Measurements from ENCODE around the gene RAD9B. TPM values are rescaled to one million over a fixed set of nuclear protein-coding genes. Genes with fewer than 3 reads are reported as not detected.

RAD9B gene
- total and polyA plus RNA-seq, 9 of the 15 experiments (the other 6 are each of a cell fraction or from before 2014, with no cell fraction given), result 0.05 to 0.83 (median 0.32) TPM

GRCh38 chr12:110530511-110530910 lies 28.4 kb downstream of the RAD9B start:
- no peaks in the 10 kb centered on the region for H4K20me1 ChIP-seq (replicated peaks; ENCODE audit: control insufficient read depth, insufficient read depth, low read length)
- no peaks in the 10 kb centered on the region for H3K9me3 ChIP-seq (replicated peaks; ENCODE audit: control insufficient read depth, insufficient read depth, low read depth, low read length)
- H3K27ac ChIP-seq (ENCODE audit: extremely low read depth, low read depth, low read length), result no peak overlapping the region
- H3K4me3 ChIP-seq, result no peak overlapping the region
- no peaks in the 10 kb centered on the region for H3K79me2 ChIP-seq (ENCODE audit: control insufficient read depth, insufficient read depth, low read length)
- ATAC-seq, result no peak
- in situ Hi-C loops (cut with MboI), result no loop called here
- peaks cover 31% of the 10 kb centered on the region for H3K36me3 ChIP-seq (ENCODE audit: control insufficient read depth, insufficient read depth, low read length)
- TF ChIP-seq ZNF57 (CRISPR knock-in tag; IDR thresholded peaks at IDR 0.05) (no peak), SNIP1 (IDR thresholded peaks at IDR 0.05; ENCODE audit: low read depth) (no peak), PTTG1 (tag; IDR thresholded peaks at IDR 0.05; ENCODE audit: low read depth) (no peak), ZNF124 (CRISPR knock-in tag; IDR thresholded peaks at IDR 0.05) (no peak), ARID2 (IDR thresholded peaks at IDR 0.05) (no peak), HDAC1 (IDR thresholded peaks at IDR 0.05) (no peak)
- TF ChIP-seq, protein P1, sequence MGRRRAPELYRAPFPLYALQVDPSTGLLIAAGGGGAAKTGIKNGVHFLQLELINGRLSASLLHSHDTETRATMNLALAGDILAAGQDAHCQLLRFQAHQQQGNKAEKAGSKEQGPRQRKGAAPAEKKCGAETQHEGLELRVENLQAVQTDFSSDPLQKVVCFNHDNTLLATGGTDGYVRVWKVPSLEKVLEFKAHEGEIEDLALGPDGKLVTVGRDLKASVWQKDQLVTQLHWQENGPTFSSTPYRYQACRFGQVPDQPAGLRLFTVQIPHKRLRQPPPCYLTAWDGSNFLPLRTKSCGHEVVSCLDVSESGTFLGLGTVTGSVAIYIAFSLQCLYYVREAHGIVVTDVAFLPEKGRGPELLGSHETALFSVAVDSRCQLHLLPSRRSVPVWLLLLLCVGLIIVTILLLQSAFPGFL (CRISPR knock-in tag; IDR thresholded peaks at IDR 0.05), result no peak
- no peaks in the 10 kb centered on the region for H3K27me3 ChIP-seq (ENCODE audit: control insufficient read depth in 2 of 2, insufficient read depth in 2 of 2, low read length in 2 of 2)
- no peaks in the 10 kb centered on the region for H3K9me1 ChIP-seq (ENCODE audit: control insufficient read depth, insufficient read depth, low read length)
- no peak overlapping the region for H3K9ac ChIP-seq (ENCODE audit: insufficient read depth in 1 of 2, low read depth in 2 of 2, low read length in 2 of 2)
- no peak overlapping the region for H2AFZ ChIP-seq (ENCODE audit: low read depth, low read length)
- CTCF ChIA-PET (ENCODE audit: low intra/inter-chr PET ratio), result no interaction called here
- no peak for FAIRE-seq
- intact Hi-C loops (cut with micrococcal nuclease), result no loop called here
- H3K4me2 ChIP-seq (ENCODE audit: insufficient read depth, low read length), result no peak overlapping the region
- BruUV-seq (replicated peaks), result no TSS peak
- WGBS (ENCODE audit: insufficient coverage, low coverage, missing lambda C conversion rate), result 78% methylated on average over 2 of the region's 2 CpGs
- DNase-seq (ENCODE audit: extremely low read depth in 1 of 4, low spot score in 3 of 4), result no peak
- no peaks in the 10 kb centered on the region for H3K4me1 ChIP-seq (replicated peaks in 1 of 2; ENCODE audit: control insufficient read depth in 2 of 2, insufficient read depth in 2 of 2, low read length in 2 of 2)
- POLR2A ChIA-PET, result no interaction called here

All from K562 (cell line).